ENCODE measurements around the gene PPP2R5D.
"Not testable (repeated sequence)": the region's sequence is repeated elsewhere in the genome, so short reads cannot be mapped to it uniquely, and the experiment has no call there.

Gene PPP2R5D

DNA sequence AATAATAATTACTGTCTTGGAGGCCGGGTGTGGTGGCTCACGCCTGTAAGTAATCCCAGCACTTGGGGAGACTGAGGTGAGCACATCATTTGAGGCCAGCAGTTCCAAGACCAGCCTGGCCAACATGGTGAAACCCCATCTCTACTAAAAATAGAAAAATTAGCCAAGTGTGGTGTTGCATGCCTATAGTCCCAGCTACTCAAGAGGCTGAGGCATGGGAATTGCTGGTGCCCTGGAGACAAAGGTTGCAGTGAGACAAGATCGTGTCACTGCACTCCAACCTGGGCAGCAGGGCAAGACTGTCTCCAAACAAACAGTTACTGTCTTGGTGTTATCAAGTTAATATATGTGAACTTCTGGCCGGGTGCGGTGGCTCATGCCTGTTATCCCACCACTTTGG, 42.0 kb downstream of the PPP2R5D start:
- DNase-seq (ENCODE audit: low read depth, low spot score) = no peak

DNA sequence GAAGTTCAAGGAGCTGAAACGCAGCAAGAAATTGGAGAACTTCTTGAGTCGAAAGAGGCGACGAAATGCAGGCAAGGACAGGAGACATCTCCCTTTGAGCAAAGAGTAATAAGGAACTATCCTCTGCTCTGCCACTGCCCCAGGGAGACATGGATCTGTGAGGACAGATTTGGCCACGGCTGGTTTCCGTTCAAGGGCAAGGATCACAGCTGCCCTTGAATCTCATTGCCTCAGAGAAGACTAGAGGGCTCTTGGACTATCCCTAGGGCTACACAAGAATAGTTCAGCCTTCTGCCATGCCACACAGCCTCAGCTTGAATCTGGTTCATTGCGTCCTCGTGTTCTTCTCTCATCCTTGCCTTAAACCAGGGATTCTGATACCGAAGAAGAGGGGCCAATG, 44.8 kb downstream of the PPP2R5D start:
- no peak for DNase-seq (ENCODE audit: low read depth, low spot score)

DNA sequence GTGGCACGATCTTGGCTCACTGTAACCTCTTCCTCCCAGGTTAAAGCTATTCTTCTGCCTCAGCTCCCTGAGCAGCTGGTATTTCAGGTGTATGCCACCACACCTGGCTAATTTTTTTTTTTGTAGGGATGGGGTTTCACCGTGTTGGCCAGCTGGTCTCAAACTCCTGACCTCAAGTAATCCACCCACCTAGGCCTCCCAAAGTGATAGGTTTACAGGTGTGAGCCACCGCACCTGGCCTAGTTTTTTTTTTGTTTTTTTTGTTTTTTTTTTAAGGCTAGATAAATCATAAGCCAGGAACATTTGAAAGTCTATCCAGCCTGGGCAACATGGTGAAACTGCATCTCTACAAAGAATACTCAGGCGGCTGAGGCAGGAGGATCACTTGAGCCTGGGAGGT, 48.0 kb downstream of the PPP2R5D start:
- DNase-seq (ENCODE audit: low read depth, low spot score) = no peak

DNA sequence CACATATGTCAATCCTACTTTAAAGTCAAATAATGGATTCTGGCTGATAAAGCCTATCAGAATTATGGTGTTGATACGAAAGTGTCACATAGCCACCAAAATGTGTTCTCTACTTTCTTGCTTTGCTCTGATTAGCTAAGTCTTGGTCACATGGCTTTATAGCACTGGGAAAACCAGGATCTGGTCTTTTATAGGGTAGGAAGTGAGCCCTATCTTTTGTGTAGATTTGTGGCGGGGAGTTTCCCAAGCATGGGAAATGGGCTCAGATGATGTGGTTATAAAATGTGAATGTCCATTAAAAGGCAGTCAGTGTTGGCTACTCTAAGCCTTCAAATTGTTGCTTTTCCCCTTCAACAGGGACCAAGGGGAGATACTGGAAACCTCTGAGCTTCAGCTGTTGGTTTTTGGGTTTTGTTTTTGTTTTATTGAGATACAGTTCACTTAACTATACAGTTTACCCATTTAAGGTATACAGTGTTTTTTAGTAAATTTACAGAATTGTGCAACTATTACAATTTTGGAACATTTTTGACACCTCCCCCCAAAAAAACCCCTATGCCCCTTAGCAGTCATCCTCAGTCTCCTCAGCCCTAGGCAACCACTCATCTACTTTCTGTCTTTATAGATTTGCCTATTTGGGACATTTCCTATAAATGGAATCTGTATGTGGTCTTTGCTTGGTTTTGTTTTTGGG, 49.3 kb downstream of the PPP2R5D start:
- DNase-seq (ENCODE audit: low read depth, low spot score) = no peak

DNA sequence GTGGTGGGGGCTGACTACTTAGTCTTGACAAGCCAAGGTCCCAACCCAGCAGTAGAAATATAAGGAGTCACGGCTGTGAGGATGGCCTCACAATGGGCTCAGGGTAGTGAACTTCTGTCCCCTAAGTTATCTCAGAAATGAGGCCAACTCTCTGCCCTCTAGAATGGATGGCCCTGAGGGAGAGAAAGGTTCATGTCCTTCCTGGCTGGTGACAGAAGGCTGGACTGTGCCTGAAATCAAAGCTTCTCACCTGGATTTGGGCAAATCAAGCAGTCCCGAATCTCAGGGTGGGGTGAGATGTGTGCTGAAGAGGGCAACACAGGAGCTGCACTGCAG, 49.8 kb downstream of the PPP2R5D start:
- no peak for DNase-seq (ENCODE audit: low read depth, low spot score)

DNA sequence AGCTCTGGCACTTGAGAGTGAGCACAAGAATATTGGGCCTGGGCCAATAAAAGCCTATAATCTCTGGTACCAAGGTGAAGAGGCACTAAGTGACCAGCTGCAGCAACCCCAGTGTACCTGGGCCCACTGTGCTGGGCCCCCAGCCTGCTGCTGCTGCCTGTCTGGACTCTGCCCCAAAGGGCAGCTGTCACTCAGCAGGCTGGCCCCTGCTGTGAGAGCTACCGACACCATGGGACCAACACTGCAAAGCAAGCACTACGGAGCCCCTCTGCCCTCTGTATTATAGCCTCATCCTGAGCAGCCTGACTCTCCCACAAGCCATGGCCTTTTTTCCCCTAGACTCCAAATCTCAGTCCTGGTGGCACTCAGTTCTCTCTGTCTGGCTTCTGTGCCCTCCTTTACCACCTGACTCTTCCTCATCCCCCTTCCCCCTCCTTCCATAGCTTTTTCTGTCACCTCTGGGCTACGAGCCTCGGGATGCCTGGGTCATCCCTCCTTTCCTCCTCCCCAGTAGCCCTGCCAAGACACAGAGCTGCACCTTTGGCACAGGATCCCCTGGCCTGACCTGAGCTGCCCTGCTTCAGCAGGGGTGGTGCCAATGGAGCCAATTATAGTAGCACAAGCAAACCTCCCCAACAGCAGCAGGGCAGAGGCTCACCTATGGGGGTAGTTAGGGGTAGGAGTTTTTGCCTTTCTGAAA, 51.3 kb downstream of the PPP2R5D start:
- DNase-seq (ENCODE audit: low read depth, low spot score) = no peak

DNA sequence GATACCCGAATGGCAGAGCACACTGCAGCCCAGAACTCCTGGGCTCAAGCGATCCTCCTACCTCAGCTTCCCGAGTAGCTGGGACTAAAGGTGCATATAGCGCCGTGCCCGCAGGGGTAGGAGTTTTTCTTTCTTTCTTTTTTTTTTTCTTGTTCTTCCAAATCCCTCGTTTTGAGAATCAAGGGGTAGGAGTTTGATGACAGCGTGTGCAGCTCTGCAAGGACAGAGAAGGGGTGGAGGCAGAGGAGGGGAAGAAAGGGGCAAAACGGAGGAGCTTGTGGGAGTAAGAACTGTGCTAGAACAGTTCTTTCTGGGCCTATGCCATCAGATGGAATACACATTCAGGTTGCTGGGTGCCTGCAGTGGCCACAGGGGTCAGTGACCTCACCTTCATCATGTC, 52.3 kb downstream of the PPP2R5D start:
- DNase-seq (ENCODE audit: low read depth, low spot score) = no peak

DNA sequence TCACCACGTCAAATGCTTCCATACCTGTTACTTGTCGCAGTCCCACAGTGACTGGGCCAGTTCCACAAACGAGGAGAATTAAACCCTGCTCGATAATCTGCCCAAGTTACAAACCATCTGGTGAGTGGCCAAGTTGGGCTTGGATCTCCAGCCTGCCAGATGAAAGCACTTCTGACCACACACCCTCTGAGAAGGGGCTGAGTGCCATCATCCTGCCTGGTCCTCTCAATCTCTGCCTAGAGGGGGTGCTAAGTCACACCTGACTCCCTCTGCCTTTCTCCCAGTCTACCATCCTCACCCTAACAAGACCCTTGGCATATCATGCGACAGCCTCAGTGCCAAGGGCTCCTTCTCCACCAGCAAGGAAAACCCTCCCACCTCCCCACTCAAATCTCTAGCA, 52.8 kb downstream of the PPP2R5D start:
- DNase-seq (ENCODE audit: low read depth, low spot score) = no peak

DNA sequence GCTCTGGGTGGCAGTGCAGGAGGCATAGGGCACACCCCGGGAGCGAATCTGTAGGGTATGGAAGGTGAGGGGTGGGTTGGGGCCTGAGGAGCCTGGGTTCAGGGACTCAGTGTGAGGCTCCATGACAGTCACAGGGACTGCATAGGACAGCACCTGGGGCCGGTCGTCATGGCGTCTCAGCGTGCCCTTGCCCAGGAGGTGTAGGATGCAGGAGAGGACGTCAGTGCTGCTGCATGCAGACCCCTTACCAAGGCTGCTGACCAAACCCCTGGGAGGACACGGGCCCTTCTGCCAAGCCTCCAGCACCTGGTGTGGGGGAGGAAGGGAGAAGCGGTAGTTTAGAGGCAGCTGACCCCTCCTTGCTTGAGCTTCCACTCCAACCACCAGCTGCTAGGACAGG, 53.3 kb downstream of the PPP2R5D start:
- DNase-seq (ENCODE audit: low read depth, low spot score) = no peak

DNA sequence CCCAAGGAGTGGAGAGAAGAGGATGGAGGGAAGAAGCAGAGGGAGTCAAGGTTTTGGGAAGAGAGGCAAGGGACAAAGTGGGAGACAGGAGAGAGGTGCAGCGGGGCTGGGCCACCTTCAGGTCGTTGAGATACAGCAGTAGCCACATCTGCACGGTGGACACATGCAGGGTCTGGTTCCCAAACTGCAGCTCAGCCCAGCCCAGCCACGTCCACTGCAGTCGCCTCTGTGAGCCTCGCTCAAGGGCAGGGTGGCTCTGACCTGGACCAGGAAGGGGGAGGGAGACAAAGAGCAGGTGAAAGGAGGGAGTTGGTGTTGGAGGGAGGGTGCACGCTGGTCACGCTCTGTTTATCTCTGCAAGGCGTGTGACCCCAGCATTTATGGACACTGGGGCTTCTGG, 54.4 kb downstream of the PPP2R5D start:
- no peak for DNase-seq (ENCODE audit: low read depth, low spot score)

DNA sequence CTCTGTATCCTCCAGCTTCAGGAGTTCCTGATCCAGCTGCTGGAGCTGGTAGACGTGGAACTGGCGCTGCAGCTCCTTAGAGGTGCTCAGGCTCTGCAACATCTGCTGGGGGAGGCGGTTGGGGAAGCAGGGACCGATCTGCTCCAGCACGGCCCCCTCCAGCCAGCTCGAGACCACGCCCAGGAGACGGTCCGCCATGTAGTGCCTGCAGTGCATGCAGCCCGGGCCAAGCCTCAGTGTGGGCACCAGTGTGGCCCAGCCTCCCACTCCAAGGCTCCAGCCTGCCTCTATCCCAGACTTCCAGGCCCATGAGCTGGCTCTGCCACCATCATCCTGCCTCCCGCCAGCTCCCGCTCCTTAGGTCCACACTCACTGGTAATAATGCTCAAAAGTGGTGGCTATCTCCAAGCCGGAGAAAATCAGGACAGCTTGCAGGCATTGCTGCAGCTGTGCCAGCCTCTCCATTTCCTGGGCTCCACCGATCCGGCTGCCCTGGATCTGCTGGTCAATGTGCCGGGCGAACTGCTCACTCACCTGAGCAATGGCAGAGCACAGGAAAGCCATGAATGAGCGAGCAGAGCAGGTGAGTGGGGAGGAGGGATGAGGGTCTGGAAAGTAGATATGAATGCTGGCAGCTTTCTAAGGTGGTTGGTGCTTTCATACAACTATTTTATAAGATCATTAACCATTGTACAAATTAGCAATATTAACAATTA, 56.3 kb downstream of the PPP2R5D start:
- no peak for DNase-seq (ENCODE audit: low read depth, low spot score)

DNA sequence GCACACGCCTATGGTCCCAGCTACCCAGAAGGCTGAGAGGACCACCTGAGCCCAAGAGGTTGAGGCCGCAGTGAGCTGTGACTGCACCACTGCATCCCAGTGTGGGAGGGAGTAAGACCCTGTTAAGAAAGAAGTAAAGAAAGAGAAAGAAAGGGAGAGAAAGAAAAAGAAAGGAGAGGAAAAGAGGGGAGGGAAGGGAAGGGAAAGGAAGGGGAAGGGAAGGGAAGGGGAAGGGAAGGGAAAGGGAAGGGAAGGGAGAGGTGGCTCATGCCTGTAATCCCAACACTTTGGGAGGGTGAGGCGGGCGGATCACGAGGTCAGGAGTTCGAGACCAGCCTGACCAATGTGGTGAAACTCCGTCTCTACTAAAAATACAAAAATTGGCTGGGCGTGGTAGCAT, 57.1 kb downstream of the PPP2R5D start:
- not testable (repeated sequence) for DNase-seq (ENCODE audit: low read depth, low spot score)

DNA sequence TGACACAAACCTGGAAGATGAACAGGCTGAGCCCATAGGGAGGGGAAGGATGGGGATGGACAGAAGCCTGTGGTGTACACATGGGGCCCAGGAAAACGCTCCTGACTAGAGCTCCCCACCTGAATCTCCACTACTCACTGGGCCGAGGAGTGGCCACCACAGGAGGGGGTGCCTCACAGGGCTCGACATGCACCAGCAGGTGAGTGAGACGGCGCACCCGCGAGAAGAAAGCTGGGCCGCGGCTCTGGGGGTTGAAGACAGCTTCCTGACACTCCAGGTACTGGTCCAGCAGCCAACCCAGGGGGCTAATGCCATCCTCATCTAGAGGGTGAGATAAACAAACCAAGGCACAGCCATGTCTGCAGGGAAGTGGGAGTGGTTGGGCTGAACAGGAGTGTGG, 58.9 kb downstream of the PPP2R5D start:
- no peak for DNase-seq (ENCODE audit: low read depth, low spot score)

DNA sequence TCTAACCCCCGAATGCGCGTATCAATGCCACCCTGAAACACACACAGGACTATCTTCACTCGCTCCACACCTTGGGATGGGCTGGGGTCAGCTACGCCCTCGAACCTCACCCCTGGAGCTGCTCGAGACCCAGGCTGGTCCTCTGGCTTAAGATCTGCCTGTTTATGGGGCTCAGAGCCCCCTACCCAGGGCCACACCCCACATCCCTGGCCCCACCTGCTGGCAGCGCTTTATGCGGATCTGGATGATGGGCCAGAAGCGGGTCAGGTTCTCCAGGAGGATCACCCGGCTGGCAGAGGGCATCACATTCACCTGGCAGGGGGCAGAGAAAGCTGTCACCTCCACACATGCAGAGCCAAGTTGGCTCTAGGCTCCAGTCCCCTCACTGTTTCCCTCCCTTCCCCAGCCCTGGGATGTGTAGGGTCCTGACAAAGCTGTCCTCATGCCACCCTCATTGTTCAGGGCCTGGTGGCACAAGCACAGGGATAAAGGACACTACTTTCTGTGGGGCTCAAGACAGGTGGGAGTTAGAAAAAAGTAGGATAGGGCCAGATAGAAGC, 61.1 kb downstream of the PPP2R5D start:
- DNase-seq (ENCODE audit: low read depth, low spot score) = no peak

DNA sequence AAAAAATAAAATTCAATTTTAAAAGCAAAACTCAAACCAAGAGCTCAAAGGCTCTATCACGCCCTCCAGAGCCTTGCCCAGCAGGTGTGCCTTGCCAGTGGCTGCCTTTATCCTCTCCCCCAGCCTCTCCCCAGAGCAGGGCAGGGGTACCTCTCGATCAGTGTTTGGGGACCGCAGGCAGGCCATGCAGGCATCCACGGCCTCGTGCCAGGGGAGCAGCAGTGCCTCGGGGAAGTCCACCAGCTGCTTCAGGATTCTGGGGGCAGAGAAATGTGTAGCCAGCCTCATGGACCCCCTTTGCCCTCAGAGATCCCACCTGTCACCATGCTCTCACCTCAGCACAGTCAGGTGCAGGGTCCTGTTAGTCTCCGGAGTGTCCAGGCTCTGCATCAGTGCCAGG, 63.6 kb downstream of the PPP2R5D start:
- DNase-seq (ENCODE audit: low read depth, low spot score) = no peak

DNA sequence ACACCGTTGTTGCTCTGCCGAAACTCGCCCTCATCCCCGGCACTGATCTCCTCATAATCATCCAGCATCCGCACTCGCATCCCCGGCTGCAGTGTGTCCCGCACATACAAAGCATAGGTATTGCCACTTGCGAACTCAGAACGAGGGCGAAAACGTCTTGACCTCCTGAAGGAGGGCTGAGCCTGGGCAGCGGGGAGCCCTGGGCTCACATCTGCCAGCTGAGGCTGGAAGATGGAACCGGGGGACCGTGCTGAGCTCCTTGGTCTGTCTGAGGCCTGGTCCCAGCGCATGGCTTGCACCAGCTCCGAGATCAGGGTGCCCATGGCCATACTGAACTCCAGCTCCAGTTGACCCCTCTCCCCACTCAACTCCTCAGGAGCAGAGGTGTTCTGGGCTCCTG, 66.6 kb downstream of the PPP2R5D start:
- no peak for DNase-seq (ENCODE audit: low read depth, low spot score)

DNA sequence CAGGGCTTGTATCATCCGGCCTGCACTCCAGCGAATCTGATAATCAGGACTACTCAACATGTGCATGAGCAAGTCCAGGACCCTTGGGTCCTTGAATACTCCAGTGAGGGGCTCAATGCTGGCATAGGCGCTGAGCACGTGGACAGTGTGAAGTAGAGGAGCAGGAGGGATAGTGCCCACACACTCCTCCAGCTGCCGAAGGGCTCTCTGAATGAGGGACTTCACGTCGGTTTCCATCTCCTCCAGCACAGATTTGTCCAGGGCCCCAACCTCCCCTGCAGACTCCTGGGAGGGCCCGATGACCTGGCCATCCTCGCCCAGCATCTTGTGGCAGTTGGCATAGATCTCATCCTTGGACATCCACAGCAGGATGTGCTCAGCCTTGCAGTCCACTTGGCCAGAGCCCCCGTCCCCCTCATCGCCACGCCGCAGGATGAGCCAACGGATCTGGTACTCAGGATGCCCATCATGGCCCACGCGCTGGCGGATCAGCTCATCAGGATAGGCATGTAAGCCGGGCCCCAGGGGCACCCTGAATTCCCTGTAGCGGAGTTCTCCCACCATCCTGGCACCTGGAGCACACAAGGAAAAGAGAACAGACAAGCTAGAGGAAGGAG, 68.0 kb downstream of the PPP2R5D start:
- no peak for DNase-seq (ENCODE audit: low read depth, low spot score)

DNA sequence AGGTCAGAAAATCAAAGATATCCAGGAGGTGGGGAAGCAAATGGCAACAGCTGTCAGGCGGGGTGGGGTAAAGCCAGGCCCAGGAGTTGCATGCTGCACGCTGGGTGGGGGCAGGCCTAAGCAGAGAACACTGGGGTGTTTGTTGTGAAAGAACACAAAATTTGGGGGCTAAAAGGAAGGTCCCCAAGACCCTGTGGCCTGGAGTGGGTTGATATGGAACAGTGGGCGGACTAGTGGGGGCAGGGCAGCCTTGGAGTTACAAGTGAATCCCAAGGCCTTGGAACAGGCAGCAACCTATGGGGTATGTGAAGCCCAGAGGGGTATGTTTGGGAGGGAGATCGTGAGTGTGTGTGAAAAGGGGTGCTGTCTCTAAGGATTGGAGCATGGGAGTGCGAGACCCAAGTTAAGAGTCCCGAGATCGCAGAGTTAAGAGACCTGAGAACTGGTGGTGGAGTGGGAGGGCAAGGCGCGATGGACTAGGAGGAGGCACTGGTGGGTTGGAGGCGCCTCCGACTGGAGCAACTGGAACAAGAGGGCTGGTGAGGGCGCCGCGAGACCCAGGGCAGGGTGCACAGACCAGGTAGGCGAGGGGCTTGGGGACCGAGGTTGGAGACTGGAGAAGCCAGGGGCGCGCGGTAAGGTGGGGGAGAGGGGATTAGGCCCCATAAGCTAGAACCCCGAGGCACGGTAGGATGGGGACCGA, 68.6 kb downstream of the PPP2R5D start:
- no peak for DNase-seq (ENCODE audit: low read depth, low spot score)

DNA sequence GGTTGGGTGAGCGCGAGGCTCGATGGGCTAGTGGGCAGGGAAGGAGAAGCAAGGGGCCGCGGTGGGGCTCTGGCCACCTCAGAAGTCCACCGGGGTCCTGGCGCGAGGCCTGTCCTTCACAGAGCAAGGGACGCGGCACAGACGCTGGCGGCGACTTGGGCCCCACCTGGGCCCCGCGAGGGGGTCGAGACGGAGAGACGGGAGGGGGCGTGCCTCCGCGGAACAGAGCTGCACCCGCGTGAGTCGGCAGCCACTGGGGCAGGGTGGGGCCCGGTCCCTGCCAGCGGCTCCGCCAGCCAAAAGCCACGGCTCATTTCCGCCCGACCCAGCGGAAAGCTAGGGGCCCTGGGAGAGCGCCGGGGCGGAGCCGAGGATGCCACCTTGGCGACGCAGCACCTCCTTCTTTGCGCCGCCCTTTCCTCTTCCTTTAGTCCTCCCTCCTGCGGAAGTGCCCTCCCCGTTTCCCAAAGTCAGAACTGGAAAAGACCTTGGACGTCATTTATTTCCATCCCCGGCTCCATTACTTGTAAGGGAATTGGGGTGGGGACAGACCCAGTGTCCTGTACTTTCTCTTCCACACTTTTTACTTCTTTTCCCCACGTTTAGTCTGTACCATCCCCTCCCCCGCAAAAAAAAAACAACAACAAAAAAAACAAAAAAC, 69.3 kb downstream of the PPP2R5D start, which contains the start of gene CUL7:
CUL7 (minus strand) TSS at position 307 of the 661 bp plus-strand sequence. CDS start 1,063 bp downstream, outside the sequence.
- DNase-seq (ENCODE audit: low read depth, low spot score) = peak; percentile 92

DNA sequence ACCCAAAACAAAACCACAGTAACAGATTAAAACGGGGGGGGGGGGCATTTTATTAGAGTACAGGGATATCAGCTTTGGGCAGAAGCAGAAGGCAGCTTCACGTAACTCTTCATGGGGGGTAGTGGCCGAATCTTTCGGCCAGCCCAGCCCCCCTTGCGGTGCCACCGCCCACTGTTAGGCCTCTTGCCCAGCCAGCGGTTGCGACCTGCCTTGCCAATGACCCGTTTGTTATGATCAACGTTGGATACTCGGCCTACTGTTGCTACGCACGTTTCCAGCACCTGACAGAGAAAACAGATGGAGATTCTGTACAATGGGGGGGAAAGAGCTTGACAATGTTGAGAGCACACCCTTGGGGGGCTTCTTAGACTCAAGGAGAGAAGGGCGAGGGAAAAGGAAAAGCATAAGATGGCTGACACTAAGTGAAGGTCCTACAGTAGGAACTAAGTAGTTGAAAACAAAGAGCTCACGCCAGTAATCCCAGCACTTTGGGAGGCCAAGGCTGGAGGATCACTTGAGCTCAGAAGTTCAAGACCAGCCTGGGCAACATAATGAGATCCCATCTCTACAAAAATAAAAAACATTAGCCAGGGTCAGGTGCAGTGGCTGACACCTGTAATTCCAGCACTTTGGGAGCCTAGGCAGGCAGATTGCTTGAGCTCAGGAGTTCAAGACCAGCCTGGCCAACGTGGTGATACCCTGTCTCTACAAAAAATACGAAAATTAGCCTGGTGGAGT, 70.0 kb downstream of the PPP2R5D start:
- DNase-seq (ENCODE audit: low read depth, low spot score) = no peak

Data from ELF-1 (cell line).